ENCODE results near the gene NKAIN2. TPM values are rescaled to one million over a fixed set of nuclear protein-coding genes. Genes with fewer than 3 reads are reported as not detected.
"Not testable (repeated sequence)": the region's sequence is repeated elsewhere in the genome, so short reads cannot be mapped to it uniquely, and the experiment has no call there.

NKAIN2 gene
- total RNA-seq, 1 experiment from 2014 or later, result not detected

GRCh38 chr6:124164343-124164742 is 360.7 kb downstream of the NKAIN2 start (continued):
- TF ChIP-seq ELF1 (IDR thresholded peaks at IDR 0.05; ENCODE audit: borderline replicate concordance, low read depth) (no peak), POLR2A (IDR thresholded peaks at IDR 0.05; ENCODE audit: borderline replicate concordance, extremely low read depth, insufficient read depth, insufficient read length) (no peak), POLR2AphosphoS5 (IDR thresholded peaks at IDR 0.05; ENCODE audit: low read depth, low read length) (no peak)

GRCh38 chr6:124167249-124167648 is 363.6 kb downstream of the NKAIN2 start:
- H3K9ac ChIP-seq (ENCODE audit: low read length); H3K79me2 ChIP-seq (ENCODE audit: insufficient read depth, low read length); H3K4me3 ChIP-seq (replicated peaks in 1 of 2; ENCODE audit: low read depth in 1 of 2, low read length in 2 of 2); RAD21 ChIA-PET (ENCODE audit: low non-redundant PET in 1 of 2, low total read pairs in 2 of 2, uncharacterized antibody in 2 of 2, unreplicated experiment in 2 of 2); H3K9me3 ChIP-seq (ENCODE audit: control insufficient read depth in 1 of 2, insufficient read depth in 1 of 2, low read depth in 1 of 2, low read length in 2 of 2); CTCF ChIA-PET; H3K4me1 ChIP-seq (ENCODE audit: control insufficient read depth in 1 of 2, insufficient read depth in 2 of 2, low read length in 2 of 2); H2AFZ ChIP-seq (ENCODE audit: low read depth, low read length, poor library complexity, severe bottlenecking); POLR2A ChIA-PET; H3K4me2 ChIP-seq (ENCODE audit: low read length); H3K9me2 ChIP-seq (ENCODE audit: insufficient read depth); H3K27me3 ChIP-seq (ENCODE audit: insufficient read depth, low read length); intact Hi-C loops (cut with micrococcal nuclease); H3K36me3 ChIP-seq (ENCODE audit: control insufficient read depth in 1 of 2, insufficient read depth in 2 of 2, low read length in 2 of 2); H3K27ac ChIP-seq (ENCODE audit: low read depth, low read length); H4K20me1 ChIP-seq (ENCODE audit: insufficient read depth); BruUV-seq (replicated peaks); DNase-seq (ENCODE audit: low read depth, low spot score); ATAC-seq: not testable (repeated sequence)

GRCh38 chr6:124190256-124190655 is 386.6 kb downstream of the NKAIN2 start:
- Histone ChIP-seq H3K4me3 (replicated peaks in 1 of 2; ENCODE audit: low read depth in 1 of 2, low read length in 2 of 2) (no peak overlapping the region), H3K27me3 (ENCODE audit: insufficient read depth, low read length) (no peaks in the 10 kb centered on the region), H3K27ac (ENCODE audit: low read depth, low read length) (no peak overlapping the region), H3K36me3 (ENCODE audit: control insufficient read depth in 1 of 2, insufficient read depth in 2 of 2, low read length in 2 of 2) (no peaks in the 10 kb centered on the region), H3K9ac (ENCODE audit: low read length) (no peak overlapping the region), H3K79me2 (ENCODE audit: insufficient read depth, low read length) (no peaks in the 10 kb centered on the region), H2AFZ (ENCODE audit: low read depth, low read length, poor library complexity, severe bottlenecking) (no peak overlapping the region), H3K9me3 (ENCODE audit: control insufficient read depth in 1 of 2, insufficient read depth in 1 of 2, low read depth in 1 of 2, low read length in 2 of 2) (no peaks in the 10 kb centered on the region), H4K20me1 (ENCODE audit: insufficient read depth) (no peaks in the 10 kb centered on the region), H3K4me2 (ENCODE audit: low read length) (no peak overlapping the region), H3K9me2 (ENCODE audit: insufficient read depth) (no peaks in the 10 kb centered on the region), H3K4me1 (ENCODE audit: control insufficient read depth in 1 of 2, insufficient read depth in 2 of 2, low read length in 2 of 2) (no peaks in the 10 kb centered on the region)
- CTCF ChIA-PET, result no interaction called here
- ATAC-seq (no peak), DNase-seq (ENCODE audit: low read depth, low spot score) (no peak)
- POLR2A ChIA-PET, result no interaction called here
- no TSS peak for BruUV-seq (replicated peaks)
- intact Hi-C loops (cut with micrococcal nuclease), result no loop called here
- RAD21 ChIA-PET (ENCODE audit: low non-redundant PET in 1 of 2, low total read pairs in 2 of 2, uncharacterized antibody in 2 of 2, unreplicated experiment in 2 of 2), result no interaction called here
- TF ChIP-seq POLR2A (IDR thresholded peaks at IDR 0.05; ENCODE audit: borderline replicate concordance, extremely low read depth, insufficient read depth, insufficient read length) (no peak), CTCF (IDR thresholded peaks at IDR 0.05 in 2 of 3, conservative IDR thresholded peaks at IDR 0.05 in 1 of 3; ENCODE audit: borderline replicate concordance in 1 of 3, insufficient read depth in 1 of 3, low read depth in 2 of 3, low read length in 2 of 3) (no peak), EZH2phosphoT487 (IDR thresholded peaks at IDR 0.05; ENCODE audit: borderline replicate concordance) (no peak), SP1 (IDR thresholded peaks at IDR 0.05; ENCODE audit: low read depth) (no peak), FOSL1 (IDR thresholded peaks at IDR 0.05; ENCODE audit: low read depth) (no peak), YY1 (IDR thresholded peaks at IDR 0.05; ENCODE audit: extremely low read depth, insufficient replicate concordance, low read depth, low read length) (no peak), ZFX (IDR thresholded peaks at IDR 0.05) (no peak), TCF7L2 (IDR thresholded peaks at IDR 0.05; ENCODE audit: borderline replicate concordance, extremely low read depth, insufficient read depth, insufficient read length) (no peak), SIN3A (IDR thresholded peaks at IDR 0.05; ENCODE audit: low read depth) (no peak), CBX3 (IDR thresholded peaks at IDR 0.05; ENCODE audit: low read depth) (no peak), REST (IDR thresholded peaks at IDR 0.05; ENCODE audit: low read depth) (no peak), RAD21 (IDR thresholded peaks at IDR 0.05; ENCODE audit: low read depth) (no peak), EZH2 (IDR thresholded peaks at IDR 0.05) (no peak)
